PFSK-1 (cell line): ENCODE measurements around the gene GFRA1.

Source experiments
- FOXP2 ChIP-seq: optimal IDR thresholded peaks from 2 replicates; pipeline ENCODE3; 2011; ENCODE audit warnings: borderline replicate concordance, control low read depth, inconsistent platforms; ENCODE audit not compliant: insufficient read depth; ENCODE audit errors: extremely low read length, extremely low read depth
- POLR2AphosphoS5 ChIP-seq: IDR thresholded peaks from 2 replicates; pipeline ENCODE4 v1.6.1; 2012; ENCODE audit warnings: low read depth, mild to moderate bottlenecking, control low read depth, low read length, moderate library complexity
- REST ChIP-seq, 2 experiments: IDR thresholded peaks; 2 replicates each; pipeline versions ENCODE4 v1.6.1 to v1.8.0; 2011 to 2012; ENCODE audit warnings: low read depth in 2 of 2, low read length in 2 of 2, control low read depth in 1 of 2, inconsistent platforms in 1 of 2, mild to moderate bottlenecking in 1 of 2, moderate library complexity in 1 of 2; ENCODE audit not compliant: insufficient read depth in 1 of 2
- SIN3A ChIP-seq: IDR thresholded peaks from 2 replicates; pipeline ENCODE4 v1.6.1; 2012; ENCODE audit warnings: mild to moderate bottlenecking, low read length, moderate library complexity, borderline replicate concordance; ENCODE audit not compliant: insufficient read depth
- TAF1 ChIP-seq: IDR thresholded peaks from 2 replicates; pipeline ENCODE4 v1.6.1; 2012; ENCODE audit warnings: low read length, control low read depth, borderline replicate concordance; ENCODE audit not compliant: insufficient read depth

GFRA1 gene

DNA sequence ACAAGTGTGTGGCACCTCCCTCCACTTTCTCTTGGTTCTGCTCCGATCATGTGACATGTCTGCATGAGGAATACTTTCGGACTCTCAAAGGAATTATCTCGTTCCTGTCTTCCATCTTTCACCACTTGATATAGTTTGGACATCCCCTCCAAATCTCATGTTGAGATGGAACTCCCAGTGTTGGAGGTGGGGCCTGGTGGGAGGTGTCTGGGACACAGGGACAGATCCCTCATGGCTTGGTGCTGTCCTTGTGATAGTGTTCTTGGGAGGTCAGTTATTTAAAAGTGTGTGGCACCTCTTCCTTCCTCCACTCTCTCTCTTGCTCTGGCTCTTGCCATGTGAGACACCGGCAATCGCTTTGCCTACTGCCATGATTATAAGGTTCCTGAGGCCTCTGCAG lies 166.4 kb downstream of the GFRA1 start:
- TF ChIP-seq FOXP2 (no peak), REST (IDR thresholded peaks at IDR 0.05; ENCODE audit: insufficient read depth in 1 of 2, low read depth in 2 of 2, low read length in 2 of 2) (no peak), POLR2AphosphoS5 (no peak), SIN3A (no peak), TAF1 (no peak)

DNA sequence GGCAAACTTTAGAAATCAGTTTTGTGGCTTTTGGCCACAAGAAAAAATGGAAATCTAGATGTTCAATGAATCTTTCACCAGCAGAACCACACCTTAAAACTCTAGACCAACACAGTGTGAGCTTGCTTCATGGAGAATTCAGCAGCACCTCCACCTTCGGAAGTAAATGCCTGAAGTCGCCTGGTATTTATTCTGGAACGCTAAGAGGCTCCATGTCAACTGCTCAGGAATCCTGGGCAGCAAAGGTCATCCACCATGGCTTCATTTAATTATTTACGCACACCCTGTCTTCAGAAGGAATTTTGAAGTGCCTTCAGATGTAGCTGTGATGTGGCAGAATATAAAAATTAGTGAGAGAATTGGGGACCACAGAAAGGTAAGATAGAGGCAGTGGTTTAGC lies 167.7 kb downstream of the GFRA1 start:
- TF ChIP-seq FOXP2: no peak
- no peak for TF ChIP-seq REST (IDR thresholded peaks at IDR 0.05; ENCODE audit: insufficient read depth in 1 of 2, low read depth in 2 of 2, low read length in 2 of 2)
- no peak for TF ChIP-seq POLR2AphosphoS5
- TF ChIP-seq TAF1: no peak
- TF ChIP-seq SIN3A: no peak

DNA sequence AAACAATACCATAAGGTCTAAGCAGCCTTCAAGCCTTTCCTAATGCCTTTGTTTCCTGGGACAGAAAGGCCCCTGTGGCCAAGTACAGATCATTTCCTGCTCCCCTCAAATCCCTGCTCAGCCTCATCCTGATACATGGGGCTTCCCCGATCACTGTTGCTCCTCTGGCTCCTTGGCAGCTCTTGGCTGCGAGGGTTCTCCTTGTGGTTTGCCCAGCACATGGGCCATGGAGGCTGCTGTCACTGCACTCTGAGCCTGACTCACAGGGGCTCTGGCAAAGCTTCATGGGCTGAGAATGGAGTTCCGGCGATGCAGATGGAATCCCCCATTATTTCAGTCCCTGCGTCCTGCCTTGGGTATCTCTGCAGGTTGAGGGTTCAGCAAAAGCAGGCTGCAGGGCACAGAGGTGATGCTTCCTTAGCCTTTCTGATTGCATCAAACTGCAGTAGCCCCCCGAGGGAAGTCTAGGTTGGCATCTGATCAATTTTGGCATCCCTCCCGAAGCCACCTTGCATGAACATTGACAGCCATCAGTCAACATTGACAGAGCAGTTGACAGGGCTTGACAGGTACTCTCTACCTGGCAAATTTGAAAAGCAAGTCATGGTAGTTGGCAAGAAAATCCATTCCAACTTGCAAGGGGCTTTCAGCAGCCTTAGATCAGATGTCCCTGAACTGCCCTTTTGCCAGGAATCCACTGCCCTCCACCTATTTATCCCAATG lies 168.6 kb downstream of the GFRA1 start:
- no peak for TF ChIP-seq FOXP2
- no peak for TF ChIP-seq POLR2AphosphoS5
- no peak for TF ChIP-seq SIN3A
- TF ChIP-seq REST (IDR thresholded peaks at IDR 0.05; ENCODE audit: insufficient read depth in 1 of 2, low read depth in 2 of 2, low read length in 2 of 2): no peak
- TF ChIP-seq TAF1: no peak

GRCh38 chr10:116103668-116104067 lies 169.3 kb downstream of the GFRA1 start:
- no peak for TF ChIP-seq POLR2AphosphoS5
- TF ChIP-seq SIN3A: no peak
- TF ChIP-seq REST (IDR thresholded peaks at IDR 0.05; ENCODE audit: insufficient read depth in 1 of 2, low read depth in 2 of 2, low read length in 2 of 2): no peak
- no peak for TF ChIP-seq FOXP2
- no peak for TF ChIP-seq TAF1
